Vagina (tissue), 2 donors: ENCODE results near the gene AHDC1.

Source experiments
- CTCF ChIP-seq, 3 experiments: fragments of 450-650 bp in 2 of 3; fragments of 200-600 bp in 1 of 3; sonication (generic) in 1 of 3; IDR thresholded peaks; one replicate each; pipeline ENCODE4 v1.5.1; 2017 to 2019; ENCODE audit warnings: antibody characterized with exemption in 3 of 3, mild to moderate bottlenecking in 2 of 3, moderate library complexity in 2 of 3
- POLR2A ChIP-seq, 2 donors: fragments of 450-650 bp; IDR thresholded peaks; one replicate each; pipeline ENCODE4 v1.6.1; 2017; ENCODE audit warnings: antibody characterized with exemption in 2 of 2, mild to moderate bottlenecking in 2 of 2, moderate library complexity in 2 of 2
- POLR2AphosphoS5 ChIP-seq, 2 donors: sonication (generic); formaldehyde crosslinking; IDR thresholded peaks; one replicate each; pipeline ENCODE4 v1.9.0; 2017; ENCODE audit warnings: antibody characterized with exemption in 2 of 2, mild to moderate bottlenecking in 2 of 2, low read depth in 1 of 2; ENCODE audit not compliant: insufficient read depth in 1 of 2

- TF ChIP-seq CTCF (IDR thresholded peaks at IDR 0.05) = no peak
- TF ChIP-seq POLR2A (IDR thresholded peaks at IDR 0.05) = no peak
- no peak for TF ChIP-seq POLR2AphosphoS5 (IDR thresholded peaks at IDR 0.05; ENCODE audit: insufficient read depth in 1 of 2, low read depth in 1 of 2)
Observed at GRCh38 chr1:27562021-27562420, 41.9 kb downstream of the AHDC1 start.
